Measurements from ENCODE around the gene CCN6.
"Not testable (repeated sequence)": the region's sequence is repeated elsewhere in the genome, so short reads cannot be mapped to it uniquely, and the experiment has no call there.

CCN6 gene

GRCh38 chr6:112030206-112030960, 23.5 kb upstream of the CCN6 start:
- DNase-seq: no peak

DNA sequence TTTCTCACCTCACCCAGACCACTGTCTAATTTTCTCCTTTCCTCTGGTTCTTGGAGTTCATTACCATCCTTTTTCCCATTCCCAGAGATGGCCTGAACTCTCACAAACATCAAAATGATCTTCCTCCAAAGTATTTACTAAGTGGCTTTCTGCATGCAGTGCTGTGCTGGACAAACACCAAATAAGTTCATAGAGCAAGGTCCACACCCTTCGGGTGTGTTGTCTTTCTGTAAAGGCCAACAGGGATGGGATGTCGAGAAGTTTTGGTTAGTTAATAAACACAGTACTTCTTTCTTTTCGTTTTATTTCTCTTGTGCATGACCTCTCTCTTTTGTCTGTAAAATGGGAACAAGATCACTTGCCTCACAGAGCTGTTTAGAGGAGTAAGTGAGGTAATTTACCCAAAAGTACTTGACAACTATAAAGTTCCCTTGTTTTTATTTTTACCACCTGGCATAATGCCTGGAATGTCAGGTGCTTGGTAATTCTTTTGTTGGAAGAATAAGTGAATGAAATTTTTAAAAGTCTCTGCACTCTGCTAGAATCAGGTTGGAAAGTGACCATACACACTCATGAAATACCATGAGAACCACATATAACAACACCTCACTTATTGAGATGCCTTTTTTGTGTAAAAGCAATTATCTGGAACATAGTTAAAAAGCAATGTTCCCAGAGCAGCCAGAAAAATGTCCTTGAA, 22.8 kb upstream of the CCN6 start:
- no peak for DNase-seq

DNA sequence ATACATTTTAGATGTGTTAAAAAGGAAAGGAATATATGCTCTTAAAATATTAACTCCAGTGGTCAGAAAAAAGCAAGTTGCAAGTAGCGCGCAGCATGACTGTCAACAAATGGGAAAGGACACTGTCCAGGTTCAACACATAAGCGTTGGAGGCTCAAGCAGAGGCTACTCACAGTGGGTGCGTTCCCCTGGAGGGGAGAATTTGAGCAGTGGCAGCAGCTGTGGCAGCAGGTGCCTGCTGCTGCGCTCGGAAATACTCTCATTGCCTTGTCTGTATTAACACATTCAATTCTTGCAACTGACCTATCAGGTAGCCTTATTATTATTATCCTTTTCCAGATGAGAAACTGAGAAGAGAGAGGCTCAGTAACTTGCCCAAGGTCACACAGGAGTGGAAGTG, 21.9 kb upstream of the CCN6 start:
- no peak for DNase-seq

DNA sequence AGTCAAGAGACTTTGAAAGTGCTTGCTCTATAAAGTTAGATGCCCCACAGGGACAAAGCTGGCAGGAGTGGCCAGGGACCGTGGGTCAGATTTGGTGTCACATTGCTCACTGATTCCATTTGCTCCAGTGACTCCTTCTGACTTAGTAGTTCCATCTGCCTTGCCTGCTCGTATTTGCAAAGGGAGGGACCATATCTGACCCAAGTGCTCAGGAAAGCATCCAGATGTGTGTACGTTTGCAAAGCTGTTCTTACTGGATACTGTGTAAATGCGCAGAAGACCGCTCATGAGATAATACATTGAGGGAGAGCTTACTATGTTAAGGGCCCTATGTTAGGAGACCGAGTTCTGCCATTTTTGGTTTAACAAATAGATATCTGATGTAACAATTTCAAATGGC, 21.2 kb upstream of the CCN6 start:
- DNase-seq: no peak

- DNase-seq: peak in 1 of 2 donors; percentile 53
Measured at GRCh38 chr6:112033791-112034615, 19.9 kb upstream of the CCN6 start.

GRCh38 chr6:112034616-112034995, 19.3 kb upstream of the CCN6 start:
- DNase-seq: no peak

DNA sequence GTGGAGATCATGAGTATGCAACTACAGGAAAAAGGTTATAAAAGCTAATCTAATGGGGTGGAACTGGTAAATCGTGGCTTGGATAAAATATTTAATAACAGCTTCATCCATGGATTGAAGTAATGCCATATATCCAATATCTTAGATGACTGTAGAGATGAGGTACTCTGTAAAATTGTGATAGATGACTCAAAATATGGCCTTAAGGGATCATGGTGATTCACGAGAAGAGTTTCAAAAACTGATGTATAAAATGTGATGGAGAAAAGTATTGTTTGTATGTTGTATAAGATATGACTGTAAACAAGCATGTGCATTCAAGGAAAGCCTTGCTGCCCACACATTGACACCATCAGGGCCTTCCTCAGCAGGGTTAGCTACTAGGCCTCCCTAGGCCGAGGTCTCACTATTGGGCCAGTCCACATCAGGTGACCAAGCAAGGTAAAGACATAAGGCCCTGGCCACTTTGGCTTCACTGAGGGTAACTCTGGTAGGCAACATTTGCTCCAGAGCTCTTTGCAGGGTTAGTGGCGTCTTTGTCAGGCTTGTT, 17.7 kb upstream of the CCN6 start:
- DNase-seq: no peak

GRCh38 chr6:112037783-112038216, 16.1 kb upstream of the CCN6 start:
- peak; percentile 43 to 52 for DNase-seq

GRCh38 chr6:112038268-112038667, 15.6 kb upstream of the CCN6 start:
- no peak for DNase-seq

DNA sequence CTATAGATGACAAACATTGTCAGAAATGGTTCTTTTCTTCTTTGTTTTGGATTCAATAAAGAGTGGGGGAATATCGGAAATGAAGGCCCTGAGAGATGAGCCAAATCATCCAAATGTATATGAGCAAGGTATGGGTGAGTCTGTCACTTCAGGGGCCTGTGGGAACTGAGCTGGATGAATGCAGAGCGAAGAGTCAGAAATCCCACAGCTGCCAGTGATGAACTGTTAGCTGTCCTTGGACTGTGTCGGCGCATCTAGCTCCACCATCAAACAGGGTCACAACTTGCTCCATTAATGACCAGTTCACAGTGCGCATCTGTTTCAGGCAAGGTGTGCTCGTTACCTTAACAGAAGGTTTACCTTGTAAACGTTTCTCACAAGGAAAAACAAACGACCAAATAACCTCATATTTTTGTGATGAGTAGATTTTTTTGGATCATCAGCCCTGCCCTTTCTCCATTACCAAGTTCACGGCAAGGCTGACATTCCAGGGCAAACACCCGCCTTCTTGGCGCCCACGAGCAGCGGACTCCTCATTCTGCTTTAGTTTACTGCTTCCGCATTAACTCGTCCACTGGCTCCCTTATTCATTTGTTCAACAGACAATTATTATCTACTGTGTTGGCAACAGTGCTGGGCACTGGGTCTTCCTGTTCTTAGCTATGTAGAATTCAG, 15.0 kb upstream of the CCN6 start:
- no peak for DNase-seq

- DNase-seq: no peak
Measured at GRCh38 chr6:112039431-112039770, 14.5 kb upstream of the CCN6 start.

- DNase-seq: no peak
Measured at GRCh38 chr6:112040956-112041355, 12.9 kb upstream of the CCN6 start.

DNA sequence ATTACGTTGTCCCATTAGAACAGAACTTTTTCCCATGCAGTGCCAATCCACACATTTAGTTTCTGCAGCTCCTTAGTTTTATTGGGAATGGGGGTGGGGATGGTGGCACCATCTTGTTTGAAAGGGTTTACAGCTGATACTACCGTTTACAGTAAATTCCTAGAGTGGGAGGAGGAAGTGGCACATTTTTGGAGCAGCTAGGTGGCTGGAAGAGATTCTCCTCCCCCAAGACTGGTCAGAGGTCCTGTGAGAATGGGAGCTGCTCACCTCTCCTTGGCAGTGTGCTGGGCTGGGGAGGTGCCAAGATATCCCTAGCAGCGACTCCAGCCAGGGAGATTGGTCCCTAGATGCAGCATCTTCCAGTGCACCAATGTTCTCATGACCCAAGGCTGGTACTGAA, 12.4 kb upstream of the CCN6 start:
- DNase-seq: no peak

GRCh38 chr6:112043032-112044007, 10.6 kb upstream of the CCN6 start:
- peak; percentile 83 to 85 for DNase-seq

- no peak for DNase-seq
Measured at GRCh38 chr6:112044196-112044595, 9.7 kb upstream of the CCN6 start.

GRCh38 chr6:112044856-112045255, 9.0 kb upstream of the CCN6 start:
- no peak for DNase-seq

GRCh38 chr6:112047523-112047922, 6.4 kb upstream of the CCN6 start:
- not testable (repeated sequence) for DNase-seq

- no peak for DNase-seq
Measured at GRCh38 chr6:112049026-112049799, 4.7 kb upstream of the CCN6 start.

- no peak for DNase-seq
Measured at GRCh38 chr6:112049996-112050395, 3.9 kb upstream of the CCN6 start.

- DNase-seq: no peak
Measured at GRCh38 chr6:112050429-112050828, 3.5 kb upstream of the CCN6 start.
